Measurements from ENCODE around the gene DHRS7C.

Gene DHRS7C

GRCh38 chr17:9729735-9730420 lies 61.5 kb downstream of the DHRS7C start:
- no peaks in the 10 kb centered on the region for H3K9me3 ChIP-seq (ENCODE audit: insufficient read depth, low read length)
- H3K27me3 ChIP-seq (ENCODE audit: low read length) = no peaks in the 10 kb centered on the region
- no peak overlapping the region for H3K9ac ChIP-seq (ENCODE audit: low read length)
- H3K4me3 ChIP-seq (ENCODE audit: insufficient read depth, low read length, poor library complexity, severe bottlenecking) = no peak overlapping the region
- no peak overlapping the region for H3K4me2 ChIP-seq (ENCODE audit: low read depth, low read length, poor library complexity, severe bottlenecking)
- H4K20me1 ChIP-seq (ENCODE audit: low read depth, low read length) = no peaks in the 10 kb centered on the region
- H3K36me3 ChIP-seq (ENCODE audit: low read length) = no peaks in the 10 kb centered on the region
- no peaks in the 10 kb centered on the region for H3F3A ChIP-seq (ENCODE audit: insufficient read depth)
- no peak overlapping the region for H2AFZ ChIP-seq (ENCODE audit: low read depth, low read length, severe bottlenecking)
- no peak overlapping the region for H3K27ac ChIP-seq (ENCODE audit: low read depth, low read length)
- no peaks in the 10 kb centered on the region for H3K79me2 ChIP-seq (ENCODE audit: insufficient read depth, low read length)
- no peak for TF ChIP-seq EZH2phosphoT487 (conservative IDR thresholded peaks at IDR 0.05; ENCODE audit: low read length)
- TF ChIP-seq, protein P1, sequence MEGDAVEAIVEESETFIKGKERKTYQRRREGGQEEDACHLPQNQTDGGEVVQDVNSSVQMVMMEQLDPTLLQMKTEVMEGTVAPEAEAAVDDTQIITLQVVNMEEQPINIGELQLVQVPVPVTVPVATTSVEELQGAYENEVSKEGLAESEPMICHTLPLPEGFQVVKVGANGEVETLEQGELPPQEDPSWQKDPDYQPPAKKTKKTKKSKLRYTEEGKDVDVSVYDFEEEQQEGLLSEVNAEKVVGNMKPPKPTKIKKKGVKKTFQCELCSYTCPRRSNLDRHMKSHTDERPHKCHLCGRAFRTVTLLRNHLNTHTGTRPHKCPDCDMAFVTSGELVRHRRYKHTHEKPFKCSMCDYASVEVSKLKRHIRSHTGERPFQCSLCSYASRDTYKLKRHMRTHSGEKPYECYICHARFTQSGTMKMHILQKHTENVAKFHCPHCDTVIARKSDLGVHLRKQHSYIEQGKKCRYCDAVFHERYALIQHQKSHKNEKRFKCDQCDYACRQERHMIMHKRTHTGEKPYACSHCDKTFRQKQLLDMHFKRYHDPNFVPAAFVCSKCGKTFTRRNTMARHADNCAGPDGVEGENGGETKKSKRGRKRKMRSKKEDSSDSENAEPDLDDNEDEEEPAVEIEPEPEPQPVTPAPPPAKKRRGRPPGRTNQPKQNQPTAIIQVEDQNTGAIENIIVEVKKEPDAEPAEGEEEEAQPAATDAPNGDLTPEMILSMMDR (IDR thresholded peaks at IDR 0.05; ENCODE audit: insufficient read depth, low read length, poor library complexity, severe bottlenecking) = no peak
- H3K9me2 ChIP-seq (replicated peaks; ENCODE audit: insufficient read depth, low read length) = no peaks in the 10 kb centered on the region

GRCh38 chr17:9729034-9729650 lies 62.2 kb downstream of the DHRS7C start:
- Histone ChIP-seq H2AFZ (ENCODE audit: low read depth, low read length, severe bottlenecking) (no peak overlapping the region), H3K79me2 (ENCODE audit: insufficient read depth, low read length) (no peaks in the 10 kb centered on the region), H3K4me2 (ENCODE audit: low read depth, low read length, poor library complexity, severe bottlenecking) (no peak overlapping the region), H3F3A (ENCODE audit: insufficient read depth) (no peaks in the 10 kb centered on the region), H3K9ac (ENCODE audit: low read length) (no peak overlapping the region), H3K9me3 (ENCODE audit: insufficient read depth, low read length) (no peaks in the 10 kb centered on the region), H3K9me2 (replicated peaks; ENCODE audit: insufficient read depth, low read length) (no peaks in the 10 kb centered on the region), H3K4me3 (ENCODE audit: insufficient read depth, low read length, poor library complexity, severe bottlenecking) (no peak overlapping the region), H3K27ac (ENCODE audit: low read depth, low read length) (no peak overlapping the region), H3K36me3 (ENCODE audit: low read length) (no peaks in the 10 kb centered on the region), H4K20me1 (ENCODE audit: low read depth, low read length) (no peaks in the 10 kb centered on the region), H3K27me3 (ENCODE audit: low read length) (no peaks in the 10 kb centered on the region)
- TF ChIP-seq EZH2phosphoT487 (conservative IDR thresholded peaks at IDR 0.05; ENCODE audit: low read length) = no peak
- TF ChIP-seq, protein P1 (IDR thresholded peaks at IDR 0.05; ENCODE audit: insufficient read depth, low read length, poor library complexity, severe bottlenecking) = peak; percentile 85

GRCh38 chr17:9728564-9728963 lies 62.8 kb downstream of the DHRS7C start:
- no peaks in the 10 kb centered on the region for H4K20me1 ChIP-seq (ENCODE audit: low read depth, low read length)
- H3K9me2 ChIP-seq (replicated peaks; ENCODE audit: insufficient read depth, low read length) = no peaks in the 10 kb centered on the region
- no peak overlapping the region for H3K4me2 ChIP-seq (ENCODE audit: low read depth, low read length, poor library complexity, severe bottlenecking)
- no peaks in the 10 kb centered on the region for H3K36me3 ChIP-seq (ENCODE audit: low read length)
- no peak overlapping the region for H3K4me3 ChIP-seq (ENCODE audit: insufficient read depth, low read length, poor library complexity, severe bottlenecking)
- H3K9ac ChIP-seq (ENCODE audit: low read length) = no peak overlapping the region
- H3K27ac ChIP-seq (ENCODE audit: low read depth, low read length) = no peak overlapping the region
- H3F3A ChIP-seq (ENCODE audit: insufficient read depth) = no peaks in the 10 kb centered on the region
- H2AFZ ChIP-seq (ENCODE audit: low read depth, low read length, severe bottlenecking) = no peak overlapping the region
- no peaks in the 10 kb centered on the region for H3K27me3 ChIP-seq (ENCODE audit: low read length)
- H3K79me2 ChIP-seq (ENCODE audit: insufficient read depth, low read length) = no peaks in the 10 kb centered on the region
- TF ChIP-seq, protein P1 (IDR thresholded peaks at IDR 0.05; ENCODE audit: insufficient read depth, low read length, poor library complexity, severe bottlenecking) = no peak
- no peak for TF ChIP-seq EZH2phosphoT487 (conservative IDR thresholded peaks at IDR 0.05; ENCODE audit: low read length)
- H3K9me3 ChIP-seq (ENCODE audit: insufficient read depth, low read length) = no peaks in the 10 kb centered on the region

Data from SU-DHL-6 (cell line).